ENCODE data around the gene HJURP. TPM values are rescaled to one million over a fixed set of nuclear protein-coding genes. Genes with fewer than 3 reads are reported as not detected.

Gene HJURP
- polyA plus RNA-seq, 1 donor (not counting 4 experiments of a cell fraction or from before 2014, with no cell fraction given): 20.2 TPM

DNA sequence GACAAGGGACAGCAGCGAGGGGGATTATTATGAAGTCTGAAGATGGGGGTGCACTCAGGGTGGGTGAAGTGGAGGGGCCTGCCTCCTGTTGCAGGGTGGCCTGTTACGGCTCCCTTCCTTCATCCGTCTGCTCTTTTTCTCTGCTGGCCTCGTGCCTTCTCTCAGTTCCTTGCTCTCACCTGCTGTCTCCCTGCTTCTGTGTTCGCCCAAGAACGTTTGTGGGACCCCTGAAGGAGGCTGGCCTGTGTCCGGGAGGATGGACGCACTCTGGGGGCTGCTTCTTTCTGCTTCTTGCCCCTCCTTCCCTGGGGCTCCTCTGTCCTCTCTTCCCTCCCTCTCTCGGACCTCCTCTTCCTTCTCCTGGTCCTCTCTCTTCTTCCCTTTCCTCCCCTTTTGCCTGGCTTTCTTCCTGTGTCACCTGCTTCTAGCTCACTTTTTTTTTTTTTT is 62.4 kb downstream of the HJURP start:
- dilution Hi-C loops (cut with MboI; ENCODE audit: extremely low pct_ligation_motif_present, low sequenced_read_pairs): no loop called here
- peaks cover 4% of the 10 kb centered on the region for H3K4me1 ChIP-seq (ENCODE audit: control insufficient read depth, extremely low read depth, insufficient read depth, low read length)
- no peak overlapping the region for H2AFZ ChIP-seq (ENCODE audit: control insufficient read depth, low read length)
- no peaks in the 10 kb centered on the region for H4K20me1 ChIP-seq (ENCODE audit: control insufficient read depth, extremely low read depth, insufficient read depth, low read length)
- H3K9me3 ChIP-seq (ENCODE audit: control insufficient read depth, low read depth, low read length): no peaks in the 10 kb centered on the region
- no peaks in the 10 kb centered on the region for H3K79me2 ChIP-seq (ENCODE audit: control insufficient read depth, insufficient read depth, low read length)
- H3K4me2 ChIP-seq (ENCODE audit: control insufficient read depth, extremely low read depth, insufficient read depth, low read depth, low read length): no peak overlapping the region
- H3K4me3 ChIP-seq (ENCODE audit: control insufficient read depth in 2 of 3, extremely low read depth in 1 of 3, insufficient read depth in 2 of 3, low read depth in 1 of 3, low read length in 3 of 3): no peak overlapping the region
- no peak for TF ChIP-seq EZH2 (IDR thresholded peaks at IDR 0.05; ENCODE audit: low read length)
- TF ChIP-seq, protein P1, sequence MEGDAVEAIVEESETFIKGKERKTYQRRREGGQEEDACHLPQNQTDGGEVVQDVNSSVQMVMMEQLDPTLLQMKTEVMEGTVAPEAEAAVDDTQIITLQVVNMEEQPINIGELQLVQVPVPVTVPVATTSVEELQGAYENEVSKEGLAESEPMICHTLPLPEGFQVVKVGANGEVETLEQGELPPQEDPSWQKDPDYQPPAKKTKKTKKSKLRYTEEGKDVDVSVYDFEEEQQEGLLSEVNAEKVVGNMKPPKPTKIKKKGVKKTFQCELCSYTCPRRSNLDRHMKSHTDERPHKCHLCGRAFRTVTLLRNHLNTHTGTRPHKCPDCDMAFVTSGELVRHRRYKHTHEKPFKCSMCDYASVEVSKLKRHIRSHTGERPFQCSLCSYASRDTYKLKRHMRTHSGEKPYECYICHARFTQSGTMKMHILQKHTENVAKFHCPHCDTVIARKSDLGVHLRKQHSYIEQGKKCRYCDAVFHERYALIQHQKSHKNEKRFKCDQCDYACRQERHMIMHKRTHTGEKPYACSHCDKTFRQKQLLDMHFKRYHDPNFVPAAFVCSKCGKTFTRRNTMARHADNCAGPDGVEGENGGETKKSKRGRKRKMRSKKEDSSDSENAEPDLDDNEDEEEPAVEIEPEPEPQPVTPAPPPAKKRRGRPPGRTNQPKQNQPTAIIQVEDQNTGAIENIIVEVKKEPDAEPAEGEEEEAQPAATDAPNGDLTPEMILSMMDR (optimal IDR thresholded peaks at IDR 0.05 in 1 of 3, IDR thresholded peaks at IDR 0.05 in 1 of 3, conservative IDR thresholded peaks at IDR 0.05 in 1 of 3; ENCODE audit: extremely low read depth in 1 of 3, insufficient read depth in 2 of 3, low read length in 3 of 3): no peak
- FAIRE-seq (no peak), DNase-seq (ENCODE audit: low read depth, low spot score) (no peak)
- no peak overlapping the region for H3K9ac ChIP-seq (ENCODE audit: control insufficient read depth, extremely low read depth, insufficient read depth, low read length)
- H3K27me3 ChIP-seq (ENCODE audit: control insufficient read depth, extremely low read depth, insufficient read depth, low read length): no peaks in the 10 kb centered on the region
- no peak overlapping the region for H3K27ac ChIP-seq (ENCODE audit: control insufficient read depth, insufficient read depth, low read length)
- no peaks in the 10 kb centered on the region for H3K9me1 ChIP-seq (ENCODE audit: control insufficient read depth, extremely low read depth, insufficient read depth, low read length)
- no peaks in the 10 kb centered on the region for H3K36me3 ChIP-seq (ENCODE audit: control insufficient read depth in 2 of 2, extremely low read depth in 1 of 2, insufficient read depth in 2 of 2, low read length in 2 of 2)

DNA sequence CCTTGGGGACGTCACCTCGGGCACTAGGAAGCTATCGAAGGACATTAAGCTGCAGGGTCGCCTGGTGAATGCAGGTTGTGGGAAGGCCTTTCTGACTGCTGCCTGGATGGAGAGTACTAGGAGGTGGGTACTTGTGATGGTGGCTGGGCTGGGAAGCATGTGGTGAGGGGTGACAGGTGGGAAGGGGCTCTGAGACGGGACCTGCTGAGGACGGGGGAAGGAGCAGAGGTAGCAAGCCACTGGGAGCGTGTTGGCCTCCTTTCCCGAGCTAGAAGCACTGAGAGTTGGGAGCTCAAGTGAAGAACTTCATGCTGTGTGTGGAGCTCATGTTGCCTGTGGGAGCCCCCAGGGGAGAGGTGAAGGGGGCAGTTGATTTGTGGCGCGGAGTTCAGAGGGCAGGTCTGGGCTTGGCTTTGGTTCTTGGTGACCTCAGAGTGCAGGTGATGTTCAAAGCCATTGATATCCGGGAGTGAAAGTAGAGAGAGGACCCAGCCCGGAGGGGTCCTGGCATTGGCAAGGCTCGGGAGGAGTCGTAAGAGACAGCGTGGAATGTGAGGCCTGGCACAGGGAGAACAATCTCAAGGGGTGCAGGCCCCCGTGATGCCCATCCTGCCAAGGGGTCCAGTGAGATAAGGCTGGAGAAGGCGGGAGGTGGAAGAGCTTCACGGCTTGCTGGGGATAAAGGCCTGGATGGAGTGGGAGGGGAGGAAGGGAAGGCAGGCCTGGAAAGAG is 63.0 kb downstream of the HJURP start:
- Histone ChIP-seq H3K9me3 (ENCODE audit: control insufficient read depth, low read depth, low read length) (no peaks in the 10 kb centered on the region), H3K4me3 (ENCODE audit: control insufficient read depth in 2 of 3, extremely low read depth in 1 of 3, insufficient read depth in 2 of 3, low read depth in 1 of 3, low read length in 3 of 3) (no peak overlapping the region), H3K4me1 (ENCODE audit: control insufficient read depth, extremely low read depth, insufficient read depth, low read length) (peaks cover 1% of the 10 kb centered on the region), H3K4me2 (ENCODE audit: control insufficient read depth, extremely low read depth, insufficient read depth, low read depth, low read length) (no peak overlapping the region), H4K20me1 (ENCODE audit: control insufficient read depth, extremely low read depth, insufficient read depth, low read length) (no peaks in the 10 kb centered on the region), H3K9me1 (ENCODE audit: control insufficient read depth, extremely low read depth, insufficient read depth, low read length) (no peaks in the 10 kb centered on the region), H3K27ac (ENCODE audit: control insufficient read depth, insufficient read depth, low read length) (no peak overlapping the region), H3K79me2 (ENCODE audit: control insufficient read depth, insufficient read depth, low read length) (no peaks in the 10 kb centered on the region), H3K27me3 (ENCODE audit: control insufficient read depth, extremely low read depth, insufficient read depth, low read length) (no peaks in the 10 kb centered on the region), H3K9ac (ENCODE audit: control insufficient read depth, extremely low read depth, insufficient read depth, low read length) (no peak overlapping the region), H3K36me3 (ENCODE audit: control insufficient read depth in 2 of 2, extremely low read depth in 1 of 2, insufficient read depth in 2 of 2, low read length in 2 of 2) (no peaks in the 10 kb centered on the region), H2AFZ (ENCODE audit: control insufficient read depth, low read length) (no peak overlapping the region)
- FAIRE-seq: no peak
- TF ChIP-seq, protein P1 (optimal IDR thresholded peaks at IDR 0.05 in 1 of 3, IDR thresholded peaks at IDR 0.05 in 1 of 3, conservative IDR thresholded peaks at IDR 0.05 in 1 of 3; ENCODE audit: extremely low read depth in 1 of 3, insufficient read depth in 2 of 3, low read length in 3 of 3): no peak
- TF ChIP-seq EZH2 (IDR thresholded peaks at IDR 0.05; ENCODE audit: low read length): no peak
- no peak for DNase-seq (ENCODE audit: low read depth, low spot score)
- dilution Hi-C loops (cut with MboI; ENCODE audit: extremely low pct_ligation_motif_present, low sequenced_read_pairs): no loop called here

Measured in keratinocyte (primary cell).